Stimulated activated CD4-positive, alpha-beta T cell treated with anti-CD3 and anti-CD28 coated beads, Interleukin-15, amount 100 ng/mL, for 48 hours (primary cell): ENCODE measurements around the gene ARHGAP42.

Experiments used
- DNase-seq, 2 donors: peaks; one replicate each; pipeline ENCODE4 v3.0.0-alpha.2; 2020; ENCODE audit warnings: low read depth in 2 of 2

Gene ARHGAP42

DNA sequence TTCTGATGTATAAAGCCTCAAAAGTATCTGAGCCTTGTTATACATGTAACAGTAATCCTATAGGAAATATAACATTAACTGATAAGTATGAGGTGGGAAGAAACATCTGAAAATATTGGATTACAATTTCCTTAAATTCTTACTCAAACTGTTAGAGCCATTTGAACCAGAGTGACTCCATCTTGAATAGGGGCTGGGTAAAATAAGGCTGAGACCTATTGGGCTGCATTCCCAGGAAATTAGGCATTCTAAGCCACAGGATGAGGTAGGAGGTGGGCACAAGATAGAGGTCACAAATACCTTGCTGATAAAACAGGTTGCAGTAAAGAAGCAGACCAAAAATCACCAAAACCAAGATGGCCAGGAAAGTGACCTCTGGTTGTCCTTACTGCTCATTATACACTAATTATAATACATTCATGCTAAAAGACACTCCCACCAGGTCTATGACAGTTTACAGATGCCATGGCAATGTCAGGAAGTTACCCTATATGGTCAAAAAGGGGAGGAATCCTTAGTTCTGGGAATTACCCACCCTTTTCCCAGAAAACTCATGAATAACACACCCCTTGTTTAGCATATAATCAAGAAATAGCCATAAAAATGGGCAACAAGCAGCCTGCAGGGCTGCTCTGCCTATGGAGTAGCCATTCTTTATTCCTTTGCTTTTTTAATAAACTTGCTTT, 327.7 kb downstream of the ARHGAP42 start:
- DNase-seq = no peak

DNA sequence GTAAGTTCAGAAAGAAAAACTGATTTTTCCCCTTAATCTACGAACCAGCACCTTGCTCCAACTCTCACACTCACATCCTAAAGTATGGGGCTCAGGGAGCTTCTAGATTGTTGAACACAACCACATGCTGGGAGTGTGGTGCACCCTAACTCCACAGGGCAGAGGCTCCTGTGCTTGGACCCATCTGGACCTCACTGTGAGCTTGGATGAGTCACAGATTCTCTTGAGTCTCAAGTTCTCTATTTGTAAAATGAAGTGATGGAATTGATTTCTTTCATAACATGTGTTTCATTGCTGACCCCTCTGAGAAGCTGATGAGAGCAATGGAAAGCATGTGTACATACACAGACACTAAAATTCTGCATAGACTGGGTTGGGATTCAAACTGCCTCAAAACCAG, 332.8 kb downstream of the ARHGAP42 start:
- no peak for DNase-seq

- no peak for DNase-seq
These were observed 335.2 kb downstream of the ARHGAP42 start for GRCh38 chr11:101022256-101022655.

DNA sequence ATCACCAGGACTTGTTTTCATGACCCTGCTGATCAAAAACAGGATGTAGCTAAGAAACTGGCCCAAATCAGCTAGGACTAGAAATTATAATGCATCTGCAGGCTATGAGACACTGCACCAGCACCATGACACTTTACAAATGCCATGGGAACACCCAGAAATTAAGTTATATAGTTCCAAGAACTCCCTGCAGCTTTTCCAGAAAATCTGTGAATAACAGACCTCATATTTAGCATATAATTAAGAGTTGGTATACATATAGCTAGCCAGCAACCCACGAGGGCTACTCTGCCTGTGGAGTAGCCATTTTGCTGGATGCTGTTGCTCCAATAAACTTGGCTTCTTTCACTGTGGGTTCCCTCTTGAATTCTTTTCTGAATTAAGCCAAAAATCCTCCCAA, 341.6 kb downstream of the ARHGAP42 start:
- no peak for DNase-seq

DNA sequence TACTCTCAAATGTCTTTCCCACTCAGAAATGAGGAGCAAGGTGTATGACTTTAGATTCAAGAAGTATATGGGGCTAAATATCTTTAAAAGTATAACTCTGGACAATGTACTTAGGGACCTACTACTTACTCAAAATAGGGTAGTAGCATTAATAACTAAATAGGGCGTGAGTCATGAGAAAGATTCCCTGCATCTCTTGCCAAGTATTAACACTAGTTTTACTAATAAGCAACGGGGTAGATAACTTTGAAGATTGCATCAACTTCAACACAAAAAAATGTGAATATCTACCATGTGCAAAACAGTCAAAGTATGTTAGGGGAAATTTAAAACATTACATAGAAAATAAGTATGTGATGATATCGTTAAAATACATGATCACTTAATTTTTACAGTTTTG, 342.9 kb downstream of the ARHGAP42 start:
- DNase-seq = no peak

DNA sequence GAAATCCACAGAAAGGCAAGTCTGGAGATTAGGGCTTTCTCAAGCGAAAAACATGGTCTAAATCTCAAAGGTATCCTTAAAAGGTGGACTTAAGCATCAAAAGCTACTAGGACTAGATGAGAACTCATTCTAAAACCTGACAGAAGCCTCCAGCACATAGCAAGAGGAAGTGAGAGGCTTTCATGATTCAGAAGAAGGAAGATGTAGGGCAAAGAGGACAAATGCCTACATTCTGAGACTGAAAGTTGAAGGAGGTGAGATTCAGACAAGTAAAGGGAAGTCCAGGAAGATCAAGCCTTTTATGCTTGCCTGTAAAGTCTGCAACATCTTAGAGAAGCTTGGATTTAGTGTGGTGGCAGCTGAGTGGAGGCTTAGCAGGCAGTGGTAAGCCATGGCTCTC, 343.6 kb downstream of the ARHGAP42 start:
- DNase-seq = no peak

GRCh38 chr11:101031713-101032112, 344.6 kb downstream of the ARHGAP42 start:
- no peak for DNase-seq

- DNase-seq = no peak
These were observed 345.9 kb downstream of the ARHGAP42 start for GRCh38 chr11:101032991-101033390.

- no peak for DNase-seq
These were observed 347.0 kb downstream of the ARHGAP42 start for GRCh38 chr11:101034076-101034475.

DNA sequence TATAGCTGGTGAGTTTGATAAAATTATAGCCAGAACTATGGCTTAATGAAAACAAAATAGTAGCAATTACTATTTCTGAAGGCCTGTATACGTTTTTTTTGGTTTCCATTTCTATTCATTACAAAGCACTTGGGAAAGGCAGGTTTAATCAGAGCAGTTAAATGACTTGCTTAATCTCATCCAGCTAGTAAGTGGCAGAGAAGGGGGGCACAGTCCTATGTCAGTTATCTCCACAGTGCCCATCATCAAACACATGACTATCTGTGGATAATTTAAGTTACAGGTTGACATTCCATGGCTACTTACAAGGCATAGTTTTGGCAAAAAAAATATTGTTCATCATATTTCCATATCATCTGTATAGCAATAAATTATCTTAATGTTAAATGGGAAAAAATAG, 348.8 kb downstream of the ARHGAP42 start:
- DNase-seq = no peak
